CD4-positive, alpha-beta T cell treated with Interleukin-6 at 100 ng/mL for 8 hours (primary cell): ENCODE results near the gene SLC37A1.

Experiments
- DNase-seq: peaks from one replicate; pipeline ENCODE4 v3.0.0-alpha.2; 2020; ENCODE audit warnings: mixed read lengths, low spot score

Gene SLC37A1

DNA sequence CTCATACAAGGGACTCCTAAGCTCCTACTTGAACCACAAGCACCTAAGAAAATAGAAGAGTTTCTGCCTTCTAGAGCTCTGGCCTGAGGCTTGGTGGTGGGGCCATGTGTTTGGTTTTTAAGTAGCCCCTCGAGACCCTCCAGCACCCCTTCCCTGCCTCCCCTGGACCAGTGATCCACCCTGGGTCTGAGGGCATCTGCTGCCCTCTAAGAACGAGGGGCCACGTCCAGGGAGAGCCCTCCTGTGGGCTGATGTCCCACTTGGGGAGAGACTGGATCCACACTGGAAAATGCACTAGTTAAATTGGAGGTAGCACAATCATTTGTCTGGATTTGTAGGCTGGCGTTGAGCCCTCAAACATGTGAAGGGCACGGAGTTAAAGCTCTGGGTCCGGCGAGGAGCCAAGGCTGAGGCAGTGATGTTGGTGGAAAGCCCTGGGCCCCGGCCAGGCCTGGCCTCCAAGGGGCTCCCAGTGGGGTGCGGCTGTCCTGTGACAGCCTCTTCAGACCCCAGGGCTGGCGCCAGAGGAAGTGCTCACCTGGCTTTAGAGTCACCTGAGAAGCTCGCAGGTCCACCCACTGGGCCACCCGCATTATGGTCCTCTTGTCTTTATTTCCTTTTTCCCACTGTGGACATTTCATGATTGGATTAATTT lies 65.2 kb downstream of the SLC37A1 start:
- no peak for DNase-seq

DNA sequence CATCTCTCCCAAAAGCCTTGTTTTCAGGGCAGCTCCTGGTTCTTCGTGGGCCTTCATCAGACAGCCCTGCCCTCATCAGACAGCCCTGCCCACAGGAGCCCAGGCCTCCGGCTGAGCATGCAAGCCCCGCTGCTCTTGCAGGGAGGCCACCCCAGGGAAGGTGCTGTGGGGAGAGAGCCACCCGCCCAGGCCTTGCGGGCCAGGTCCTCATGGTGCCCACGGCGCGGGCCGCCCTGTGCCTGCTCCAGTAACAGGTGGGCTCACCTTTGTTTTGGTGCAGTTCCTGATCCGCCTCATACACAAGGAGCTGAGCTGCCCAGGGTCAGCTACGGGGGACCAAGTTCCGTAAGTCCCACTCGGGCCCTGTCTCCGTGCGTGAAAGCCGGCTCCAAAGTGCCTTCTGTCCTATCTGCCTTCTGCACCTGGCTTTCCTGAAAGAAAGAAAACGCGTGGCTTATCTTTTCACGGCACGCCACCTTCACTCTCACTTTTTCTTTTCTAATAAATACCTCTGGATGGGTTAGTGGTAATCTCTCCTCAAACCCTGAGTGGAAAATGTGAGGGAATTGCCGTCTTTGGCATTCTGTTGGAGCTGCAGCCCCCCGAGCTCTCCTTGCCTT lies 65.9 kb downstream of the SLC37A1 start:
- no peak for DNase-seq

DNA sequence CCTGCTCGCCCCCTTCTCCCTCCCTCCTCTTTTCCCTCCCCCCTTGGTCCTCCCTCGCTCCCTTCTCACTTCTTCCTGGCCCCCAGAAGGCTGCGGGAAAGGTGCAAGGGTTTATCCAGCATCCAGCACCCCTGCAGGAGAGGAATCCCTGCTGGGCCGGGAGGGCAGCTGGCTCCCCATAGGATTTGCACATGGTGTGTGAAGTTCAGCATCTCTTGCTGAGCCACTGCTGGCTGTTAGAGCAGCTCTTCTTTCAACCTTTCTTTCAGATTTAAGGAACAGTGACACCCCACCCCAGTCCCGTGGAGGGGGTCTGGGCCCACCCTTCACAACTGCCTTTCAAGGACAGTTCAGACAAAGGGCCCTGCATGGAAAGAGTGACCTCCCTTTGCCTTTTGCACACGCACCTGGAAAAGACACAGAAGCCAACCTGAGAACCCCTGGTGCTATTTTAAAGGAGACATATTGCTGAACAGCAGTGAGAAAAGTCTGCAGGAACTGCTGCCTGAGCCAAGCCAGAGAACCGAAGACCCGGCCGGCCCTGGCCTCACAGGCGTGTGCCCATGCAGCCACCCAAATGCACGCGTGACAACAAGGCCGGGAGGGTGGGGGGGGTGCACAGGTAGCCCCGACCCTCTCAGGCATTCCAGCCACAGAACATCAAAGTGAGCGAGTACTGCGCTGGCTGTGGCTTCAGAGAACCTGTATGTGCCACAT lies 66.6 kb downstream of the SLC37A1 start:
- DNase-seq: no peak

DNA sequence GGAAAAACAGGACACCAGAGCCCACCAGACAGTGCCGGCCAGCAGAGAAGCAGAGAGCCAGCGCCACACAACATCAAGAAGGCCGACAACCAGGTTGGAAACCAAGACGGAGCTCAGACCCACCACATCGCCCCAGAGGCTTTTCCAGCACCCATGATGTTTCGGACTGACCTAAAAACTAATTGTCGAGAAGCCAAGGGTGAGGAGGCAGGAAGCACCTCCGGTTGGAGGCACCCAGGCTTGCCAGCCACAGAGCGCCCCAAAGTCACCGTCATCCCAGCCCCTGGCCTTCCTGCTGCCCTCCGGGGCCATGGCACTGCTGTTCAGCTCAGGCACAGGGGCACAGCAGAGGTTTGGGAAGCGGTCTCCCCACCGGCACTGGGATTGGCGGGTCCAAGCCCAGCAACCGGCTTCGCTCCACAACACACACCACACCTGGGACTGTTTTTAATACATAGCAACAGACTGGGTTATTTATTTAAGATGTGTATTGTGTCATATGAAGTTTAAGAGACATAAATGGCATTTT lies 67.2 kb downstream of the SLC37A1 start:
- DNase-seq: no peak

DNA sequence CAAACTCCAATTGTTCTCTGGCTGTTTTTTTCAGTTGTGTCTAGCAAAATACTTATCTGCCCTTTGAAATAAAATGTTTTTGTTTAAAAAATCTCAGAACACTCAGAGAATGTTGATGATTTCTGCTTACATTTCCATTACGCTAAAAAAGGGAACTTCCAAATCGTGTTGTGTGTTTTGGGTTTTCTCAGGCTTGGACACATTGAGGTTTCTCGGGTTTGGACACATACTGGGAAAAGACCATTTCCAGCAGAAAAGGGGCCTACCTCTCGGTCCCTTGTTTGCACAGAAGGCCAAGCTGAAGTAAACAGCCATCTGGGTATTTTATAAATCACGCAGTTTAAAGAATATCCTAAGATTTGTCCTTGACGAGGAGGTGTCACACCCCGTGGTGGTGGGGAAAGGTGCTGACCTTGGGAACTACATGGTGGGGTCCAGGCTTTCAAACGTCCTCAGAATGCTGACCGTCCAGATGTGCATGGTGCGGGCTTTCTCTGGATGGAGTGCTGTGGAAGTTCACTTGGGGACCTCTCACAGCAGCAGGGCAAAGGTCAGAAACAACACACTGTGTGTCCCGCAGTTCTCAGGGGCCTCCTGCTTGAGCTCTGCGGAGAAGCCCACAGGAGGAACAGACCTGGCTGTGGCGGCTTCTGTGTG lies 67.8 kb downstream of the SLC37A1 start:
- DNase-seq: no peak

DNA sequence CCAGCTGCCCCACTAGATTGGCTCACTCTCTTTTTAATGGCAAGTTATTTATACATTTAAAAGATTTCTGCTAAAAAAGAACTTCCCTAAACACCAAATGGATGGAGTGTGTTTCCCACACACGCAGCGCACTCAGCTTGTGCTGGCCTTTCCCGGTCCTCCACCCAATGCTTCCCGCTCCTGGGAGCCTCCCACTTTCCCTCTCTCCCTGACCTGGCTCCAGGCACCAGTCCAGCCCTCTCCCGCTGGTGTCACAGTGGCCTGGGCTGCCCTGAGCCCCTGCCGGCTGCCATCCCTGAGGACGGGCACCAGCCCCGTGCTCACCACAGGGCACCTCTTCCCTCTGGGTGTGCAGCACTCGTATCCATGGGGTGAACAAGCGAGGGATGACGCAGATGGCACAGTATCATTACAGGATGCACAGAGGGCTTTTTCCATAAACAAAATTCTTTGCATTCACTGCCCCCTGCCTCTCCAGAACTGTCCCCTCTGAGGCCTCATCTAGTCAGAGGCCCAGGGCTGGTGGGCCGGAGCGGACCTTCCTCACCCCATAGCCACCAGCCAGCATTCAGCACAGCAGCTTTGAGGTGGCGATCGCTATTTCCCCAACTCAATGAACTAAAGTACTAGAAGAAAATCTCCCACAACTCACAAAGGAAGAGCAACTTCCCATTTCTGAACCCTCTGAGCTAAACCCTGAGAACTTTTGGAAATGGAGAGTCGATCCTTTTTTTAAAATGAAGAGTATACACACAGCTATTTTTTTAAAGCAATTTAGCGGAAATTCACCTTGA lies 68.5 kb downstream of the SLC37A1 start:
- no peak for DNase-seq

DNA sequence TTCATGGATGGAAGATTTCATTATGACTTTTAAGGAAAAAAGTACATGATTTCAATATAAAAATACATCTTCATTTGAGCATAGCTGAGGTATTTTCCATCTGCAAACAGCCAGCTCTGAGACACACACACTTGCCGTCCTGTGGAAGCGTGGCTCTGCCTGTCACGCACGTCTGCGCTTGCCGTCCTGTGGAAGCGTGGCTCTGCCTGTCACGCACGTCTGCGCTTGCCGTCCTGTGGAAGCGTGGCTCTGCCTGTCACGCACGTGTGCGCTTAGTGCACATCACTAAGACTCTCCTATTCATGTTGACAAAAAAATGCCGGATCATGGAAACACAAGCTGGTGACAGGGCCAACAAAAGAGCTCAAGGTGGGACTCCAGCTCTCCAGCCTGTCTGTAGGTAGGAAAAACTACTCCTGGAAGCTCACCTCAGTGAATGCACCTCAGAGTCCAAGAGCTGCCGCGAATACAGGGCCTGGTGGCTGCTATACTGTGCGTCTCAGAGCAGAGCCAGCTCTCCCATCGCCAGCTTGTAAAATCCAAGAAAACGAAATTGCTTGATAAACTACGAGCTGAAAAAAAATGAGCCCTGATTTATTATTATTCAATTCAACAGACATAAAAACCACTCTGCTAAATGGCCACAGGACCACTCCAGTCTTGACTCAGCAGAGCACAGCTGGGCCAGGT lies 69.3 kb downstream of the SLC37A1 start:
- DNase-seq: no peak

DNA sequence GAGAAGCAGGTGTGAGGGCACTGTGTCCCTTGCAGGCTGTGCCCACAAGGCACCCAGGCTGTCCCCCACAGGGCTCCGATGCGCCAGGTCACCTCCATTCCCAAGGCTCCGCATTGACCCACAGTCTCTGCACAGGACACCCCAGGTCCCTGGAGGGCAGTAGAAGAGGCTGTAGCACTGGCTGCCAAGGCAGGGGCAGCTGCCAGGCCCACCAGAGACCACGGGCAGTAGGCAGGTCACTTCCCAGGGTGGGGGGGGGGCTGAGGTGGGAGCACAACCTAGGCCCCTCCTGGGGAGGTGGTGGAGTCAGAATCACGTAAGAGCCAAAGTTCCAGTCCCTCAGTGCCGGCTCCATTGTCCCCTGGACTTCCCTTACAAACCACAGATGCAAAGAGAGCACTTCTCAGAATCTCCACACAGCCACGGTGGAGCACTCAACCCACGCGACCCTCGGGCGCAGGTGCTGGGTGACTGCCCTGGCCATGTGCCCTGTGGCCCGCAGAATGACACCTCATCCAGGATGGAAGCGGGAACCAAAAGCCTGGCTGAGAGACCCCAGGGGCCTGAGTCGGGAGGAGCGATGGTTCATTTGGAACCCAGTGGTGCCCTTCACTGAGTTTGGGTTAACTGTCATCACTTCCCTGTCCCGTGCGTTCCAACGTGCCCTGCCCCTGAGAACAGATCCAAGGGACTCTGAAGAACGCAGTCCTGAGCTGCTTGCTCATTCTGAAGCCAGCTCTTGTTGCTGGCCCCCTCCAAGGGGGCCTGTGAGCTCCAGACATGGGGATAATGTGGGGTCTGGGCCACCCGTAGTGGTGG lies 70.0 kb downstream of the SLC37A1 start:
- no peak for DNase-seq

DNA sequence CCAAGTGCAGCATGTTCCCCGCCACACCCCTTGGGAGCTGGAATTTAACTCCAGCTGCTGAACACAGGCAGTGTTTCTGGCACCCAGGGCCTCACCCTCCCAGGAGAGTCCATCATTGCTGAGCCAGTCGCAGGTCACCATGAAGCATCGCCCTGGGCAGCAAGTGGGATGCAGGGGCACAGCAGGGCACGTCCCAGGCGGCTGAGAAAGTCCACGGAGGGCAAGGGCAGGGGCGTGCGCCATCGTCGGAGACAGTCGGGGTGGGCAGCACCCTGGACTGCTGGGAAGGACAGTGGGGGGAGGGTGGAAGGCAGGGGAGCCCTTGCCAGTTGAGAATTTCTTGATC lies 70.6 kb downstream of the SLC37A1 start:
- no peak for DNase-seq

DNA sequence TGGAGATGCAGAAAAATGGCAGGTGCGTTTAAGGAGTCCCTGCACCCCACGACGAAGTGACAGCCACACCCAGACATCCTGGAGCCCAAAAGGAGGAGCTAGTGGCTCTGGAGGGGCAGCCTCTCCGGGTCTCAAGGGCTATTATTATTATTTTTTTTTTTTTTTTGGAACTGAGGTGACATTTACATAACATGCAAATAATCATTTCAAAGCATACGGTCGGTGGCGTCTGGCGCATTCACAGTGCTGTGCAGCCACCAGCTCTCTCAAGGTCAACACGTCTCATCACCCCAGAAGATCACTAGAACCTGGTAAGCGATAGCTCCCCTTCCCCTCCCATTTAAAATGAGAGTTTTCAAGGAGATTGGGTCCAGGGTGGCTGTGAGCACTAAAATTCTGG lies 72.2 kb downstream of the SLC37A1 start:
- no peak for DNase-seq

DNA sequence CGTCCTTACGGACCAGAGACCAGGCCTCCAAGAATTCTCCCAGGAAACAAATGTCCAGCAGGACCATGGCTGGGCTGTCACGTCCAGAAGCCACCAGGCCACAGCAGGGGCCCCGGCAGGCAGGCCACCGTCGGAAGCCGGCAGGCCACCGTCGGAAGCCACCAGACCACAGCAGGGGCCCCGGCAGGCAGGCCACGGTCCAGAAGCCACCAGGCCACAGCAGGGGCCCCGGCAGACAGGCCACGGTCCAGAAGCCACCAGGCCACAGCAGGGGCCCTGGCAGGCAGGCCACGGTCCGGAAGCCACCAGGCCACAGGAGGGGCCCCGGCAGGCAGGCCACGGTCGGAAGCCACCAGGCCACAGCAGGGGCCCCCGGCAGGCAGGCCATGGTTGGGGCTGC lies 72.8 kb downstream of the SLC37A1 start:
- no peak for DNase-seq

DNA sequence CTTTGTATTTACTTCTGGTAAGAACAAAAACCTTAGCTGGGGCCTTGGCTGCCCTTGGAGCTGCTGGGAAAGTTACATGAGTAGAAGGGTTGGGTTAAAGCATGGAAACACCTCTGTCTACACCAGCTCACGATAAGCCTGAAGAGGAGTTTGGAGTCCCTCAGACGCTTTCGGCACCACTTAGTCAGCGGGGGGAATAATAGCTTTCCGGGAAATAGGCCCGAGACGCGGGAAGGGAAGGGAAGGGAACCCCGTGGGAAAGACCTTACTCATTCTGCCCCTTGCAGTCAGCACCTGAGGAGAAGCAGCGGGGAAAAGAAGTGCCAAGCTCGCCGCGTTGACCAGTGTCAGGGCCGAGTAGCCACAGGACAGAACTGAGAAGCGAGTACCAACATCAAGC lies 73.4 kb downstream of the SLC37A1 start:
- DNase-seq: no peak

DNA sequence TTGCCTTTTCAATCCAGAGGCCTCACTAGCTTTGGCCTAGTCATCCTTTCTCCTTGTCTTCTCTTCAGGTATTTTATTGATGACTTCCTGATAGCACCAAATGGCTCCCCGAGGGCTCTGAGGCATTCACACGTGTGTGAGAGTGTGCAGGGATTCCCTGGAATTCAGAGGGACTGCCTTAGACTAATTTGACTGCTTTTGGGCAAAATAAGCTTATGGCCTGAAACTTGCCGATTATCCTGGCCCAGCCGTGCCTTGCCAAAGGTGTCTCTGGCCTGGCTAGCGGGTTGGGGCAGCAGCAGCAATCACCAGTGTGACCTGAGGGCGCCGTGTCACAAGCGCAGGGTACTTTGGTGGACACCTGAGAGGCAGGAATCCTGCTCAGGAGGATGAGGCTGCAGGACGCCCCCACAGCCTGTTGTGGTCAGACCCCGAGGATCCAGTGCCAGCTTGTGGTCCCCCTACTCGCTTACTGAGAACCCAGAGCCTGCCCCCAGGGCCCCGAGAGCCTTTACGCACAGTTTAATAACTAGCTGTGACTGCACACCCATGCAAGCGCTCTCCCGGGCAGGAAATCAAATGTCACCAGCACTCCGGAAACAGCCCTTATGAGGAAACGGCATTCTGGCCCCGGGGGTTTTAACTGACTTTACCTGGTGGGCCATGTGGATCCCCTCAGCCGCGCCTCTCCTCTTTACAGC lies 76.9 kb downstream of the SLC37A1 start:
- DNase-seq: peak; percentile 15

DNA sequence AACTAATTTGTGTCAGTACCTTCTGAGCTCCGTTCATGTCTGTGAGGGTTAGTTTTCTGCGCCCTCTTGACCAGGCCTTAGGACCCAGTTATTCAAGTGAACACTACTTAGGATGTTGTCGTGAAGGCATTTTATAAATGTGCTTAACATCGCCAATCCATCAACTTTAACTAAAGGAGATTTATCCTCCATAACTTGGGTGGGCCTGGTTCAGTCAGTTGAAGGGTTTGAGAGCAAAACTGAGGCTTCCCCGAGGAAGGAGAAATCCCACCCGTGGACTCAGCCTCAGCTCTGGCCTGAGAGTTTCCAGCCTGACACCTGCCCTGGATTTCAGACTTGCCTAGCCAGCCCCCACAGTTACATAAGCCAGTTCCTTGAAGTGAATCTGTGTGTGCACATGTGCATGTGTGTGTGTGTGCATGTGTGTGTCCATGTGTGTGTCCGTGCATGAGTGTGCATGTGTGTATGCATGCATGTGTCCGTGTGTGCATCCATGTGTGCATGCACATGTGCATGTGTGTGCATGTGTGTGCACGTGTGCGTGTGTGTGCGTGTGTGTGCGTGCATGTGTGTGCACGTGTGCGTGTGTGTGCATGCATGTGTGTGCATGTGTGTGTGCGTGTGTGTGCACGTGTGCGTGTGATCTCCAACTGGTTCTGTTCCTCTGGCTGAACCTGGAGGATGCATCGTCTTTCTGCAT lies 77.7 kb downstream of the SLC37A1 start:
- DNase-seq: no peak

DNA sequence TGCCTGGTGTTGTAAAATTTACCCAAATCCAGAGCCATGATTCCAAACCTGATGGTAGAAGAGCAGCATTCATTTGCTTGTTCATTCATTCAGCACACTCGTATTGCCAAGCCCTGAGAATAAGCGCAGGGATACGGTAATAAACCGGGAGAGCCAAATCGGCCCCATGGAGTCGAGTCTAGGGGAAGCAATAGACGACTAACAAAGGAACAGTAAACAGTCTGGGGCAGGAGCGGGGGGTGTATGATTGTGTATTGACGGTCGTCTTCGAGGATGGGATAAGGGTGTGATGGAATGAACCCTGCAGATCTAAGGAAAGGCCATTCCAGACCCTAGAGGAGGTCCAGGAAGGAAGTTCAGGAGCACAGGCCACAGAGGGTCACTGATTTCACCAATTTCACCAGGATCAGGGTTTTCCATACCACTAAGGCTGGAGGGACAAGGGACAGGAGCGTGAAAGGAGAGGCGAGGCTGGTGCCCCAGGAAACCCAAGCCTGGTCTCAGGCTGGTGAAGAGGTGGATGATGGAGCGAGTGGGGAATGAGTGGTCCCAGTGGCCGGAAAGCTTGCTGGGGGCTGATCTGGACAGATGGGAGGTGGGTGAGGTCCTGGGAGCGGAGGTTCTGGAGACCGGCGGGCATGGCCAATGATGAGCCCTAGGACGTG lies 78.6 kb downstream of the SLC37A1 start:
- no peak for DNase-seq

DNA sequence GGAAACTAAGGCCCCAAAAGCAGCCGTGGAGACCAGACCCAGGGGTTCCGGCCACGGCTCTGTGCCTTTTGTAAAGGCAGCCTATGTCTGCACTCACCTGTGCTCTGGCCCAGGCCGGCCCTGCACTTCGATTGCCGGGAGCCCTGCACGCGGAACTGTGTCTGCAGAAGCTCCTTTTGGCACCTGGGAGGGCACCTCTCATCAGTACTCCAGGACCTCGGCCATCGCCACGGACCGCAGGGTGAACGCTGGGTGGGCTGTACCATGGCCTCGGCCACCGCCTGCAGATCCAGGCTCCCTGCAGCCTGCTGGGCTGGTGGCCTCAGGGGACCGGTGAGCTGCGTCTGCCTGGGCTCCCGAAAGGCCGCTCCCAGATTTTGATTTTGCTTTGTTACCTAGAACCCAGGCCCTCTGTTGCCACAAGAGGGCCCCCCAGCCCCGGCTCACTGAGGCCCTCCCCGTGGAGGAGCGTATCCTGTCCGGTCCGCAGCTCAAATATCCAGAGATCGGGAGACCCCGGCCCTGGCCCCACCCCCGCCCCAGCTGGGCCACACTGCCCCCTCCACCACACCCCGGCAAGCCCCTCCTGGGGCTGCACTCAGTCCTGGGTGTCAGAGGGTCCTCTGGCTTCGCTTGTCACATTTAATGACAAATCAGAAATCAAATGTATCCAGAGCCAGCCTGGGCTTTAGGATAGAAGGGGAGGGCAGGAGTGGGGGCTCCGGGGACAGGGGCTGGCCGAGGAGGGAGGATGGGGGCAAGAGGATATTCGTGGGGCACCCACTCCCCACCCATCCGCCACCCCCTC lies 79.6 kb downstream of the SLC37A1 start:
- peak; percentile 66 for DNase-seq

DNA sequence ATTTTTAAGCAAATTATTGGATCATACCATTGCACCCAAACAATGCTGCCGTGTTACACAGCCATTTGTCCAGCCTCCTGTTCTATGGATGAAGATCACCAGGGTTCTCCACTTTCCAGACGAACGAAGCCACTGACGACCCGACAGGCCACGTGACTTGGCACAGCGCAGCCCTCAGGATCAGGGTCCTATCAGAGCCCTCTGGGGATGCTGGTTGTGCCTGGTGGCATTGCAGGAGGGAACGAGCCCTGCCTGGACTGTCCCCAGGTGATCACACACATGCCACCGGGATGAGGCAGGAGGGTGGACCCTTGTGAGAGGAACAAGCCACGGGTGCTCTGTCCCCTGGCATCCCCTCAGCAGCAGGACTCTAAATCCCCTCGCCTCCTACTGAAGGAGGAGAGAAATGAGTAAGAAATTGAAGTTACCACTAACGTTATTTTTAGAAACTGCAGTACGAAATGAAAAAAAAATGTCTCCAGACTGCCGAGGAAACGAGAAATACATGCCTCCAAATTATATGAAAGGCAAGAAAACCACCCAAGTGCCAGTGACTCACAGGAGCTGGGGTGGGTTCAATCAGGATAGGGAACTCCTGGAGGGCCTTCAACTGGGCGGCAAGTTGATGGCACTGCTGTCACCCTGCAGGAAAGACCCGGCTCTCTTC lies 81.1 kb downstream of the SLC37A1 start:
- no peak for DNase-seq
